Effector memory CD8-positive, alpha-beta T cell (primary cell): Measurements from ENCODE around the gene ZNF550.
A peak's percentile ranks its signal among the peaks of the same experiment; 100 is the strongest.
"Not testable (repeated sequence)": the region's sequence is repeated elsewhere in the genome, so short reads cannot be mapped to it uniquely, and the experiment has no call there.

Experiments
- ATAC-seq: fragments of 150-1000 bp; cut with Tn5 transposase; replicated peaks from 2 replicates; pipeline ENCODE4 v1.10.0; 2021; ENCODE audit warnings: mild to moderate bottlenecking, moderate library complexity
- DNase-seq, 3 experiments: peaks; one replicate each; pipeline ENCODE4 v3.0.0; 2021
- H3K27ac Mint-ChIP-seq, 2 donors: one replicate each; pipeline ENCODE4 v1.8.0; 2022; ENCODE audit warnings: mild to moderate bottlenecking in 2 of 2, mixed read lengths in 2 of 2, moderate library complexity in 2 of 2
- H3K27me3 Mint-ChIP-seq, 2 donors: one replicate each; pipeline ENCODE4 v1.8.0; 2022; ENCODE audit warnings: mixed read lengths in 2 of 2
- H3K36me3 Mint-ChIP-seq: one replicate; pipeline ENCODE4 v1.8.0; 2022; ENCODE audit warnings: mild to moderate bottlenecking, moderate library complexity, mixed read lengths; ENCODE audit not compliant: insufficient read depth
- H3K4me1 Mint-ChIP-seq, 2 donors: one replicate each; pipeline ENCODE4 v1.8.0; 2022; ENCODE audit warnings: low read depth in 2 of 2, mixed read lengths in 2 of 2
- H3K4me3 Mint-ChIP-seq, 2 donors: one replicate each; pipeline ENCODE4 v1.8.0; 2022; ENCODE audit warnings: mild to moderate bottlenecking in 2 of 2, mixed read lengths in 2 of 2, moderate library complexity in 2 of 2
- H3K9me3 Mint-ChIP-seq, 2 donors: one replicate each; pipeline ENCODE4 v1.8.0; 2022; ENCODE audit warnings: mixed read lengths in 2 of 2

Gene ZNF550

DNA sequence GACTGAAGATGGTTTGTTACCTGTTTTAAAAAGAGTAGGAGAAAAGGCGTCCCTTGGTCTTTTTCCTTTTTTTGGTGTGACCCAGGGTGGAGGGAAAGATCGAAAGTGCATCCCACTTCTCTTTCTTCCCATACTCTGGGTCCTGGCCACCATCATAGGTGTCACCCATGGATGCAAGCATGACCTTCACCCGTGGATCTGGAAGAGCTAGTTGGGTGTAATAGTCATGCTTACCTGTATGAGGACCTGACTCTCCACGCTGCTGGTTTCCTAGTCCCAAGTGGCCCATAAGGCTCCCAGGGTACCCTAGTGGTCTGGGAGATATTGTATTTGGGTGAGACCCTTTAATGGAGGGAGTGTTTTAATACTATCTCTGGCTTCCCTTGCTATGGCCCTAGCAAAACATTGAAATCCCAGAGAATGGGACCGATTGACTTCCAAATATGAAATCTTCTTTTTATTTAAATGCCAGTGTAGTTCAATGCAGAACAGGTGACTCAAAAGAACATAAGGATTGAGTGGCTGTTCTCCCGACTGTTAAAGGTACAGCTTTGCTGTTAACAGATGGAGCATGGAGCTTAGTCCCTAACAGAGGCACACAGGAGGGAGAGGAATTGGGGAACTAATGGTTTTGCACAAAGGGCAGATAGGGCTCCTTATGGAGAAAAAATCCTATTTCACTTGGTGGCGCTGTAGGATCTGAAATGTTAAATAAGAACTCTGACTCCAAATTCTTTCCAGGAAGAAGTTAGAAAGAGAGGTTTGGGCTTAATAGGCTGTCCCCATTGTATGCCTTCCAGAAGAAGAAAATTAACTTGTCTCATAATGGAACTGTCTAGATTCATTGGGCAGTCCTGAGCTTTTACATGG, 7.0 kb upstream of the ZNF550 start:
- no peak overlapping the region for H3K4me3 Mint-ChIP-seq
- no peak for ATAC-seq
- DNase-seq, result no peak
- no peaks in the 10 kb centered on the region for H3K36me3 Mint-ChIP-seq
- no peaks in the 10 kb centered on the region for H3K27me3 Mint-ChIP-seq
- no peaks in the 10 kb centered on the region for H3K4me1 Mint-ChIP-seq
- peaks cover 16 to 19% of the 10 kb centered on the region in 2 donors for H3K9me3 Mint-ChIP-seq
- H3K27ac Mint-ChIP-seq, result no peak overlapping the region

DNA sequence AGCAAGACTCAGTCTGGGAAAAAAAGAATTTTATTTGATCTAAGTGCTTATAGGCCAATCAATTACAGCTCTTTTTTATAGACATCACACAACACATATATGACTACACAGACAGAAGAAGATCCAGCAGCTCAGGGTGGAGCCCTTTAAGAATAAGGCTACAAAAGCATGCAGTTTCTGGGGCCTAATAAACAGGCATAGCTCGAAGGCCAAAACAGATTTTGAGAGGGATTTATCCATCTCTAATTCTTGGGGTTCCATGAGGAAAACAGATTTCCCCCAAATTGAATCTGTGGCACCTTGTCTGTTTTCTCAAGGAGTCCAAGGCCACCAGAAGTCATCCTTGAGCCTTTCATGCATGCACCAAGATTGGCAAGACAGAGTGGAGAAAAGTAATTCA, 3.9 kb upstream of the ZNF550 start:
- Mint-ChIP-seq H3K36me3 (no peaks in the 10 kb centered on the region), H3K27me3 (no peaks in the 10 kb centered on the region), H3K4me3 (no peak overlapping the region), H3K4me1 (peaks cover 13 to 18% of the 10 kb centered on the region in 2 donors), H3K9me3 (peaks cover 14 to 16% of the 10 kb centered on the region in 2 donors), H3K27ac (no peak overlapping the region)
- no peak for DNase-seq
- no peak for ATAC-seq

DNA sequence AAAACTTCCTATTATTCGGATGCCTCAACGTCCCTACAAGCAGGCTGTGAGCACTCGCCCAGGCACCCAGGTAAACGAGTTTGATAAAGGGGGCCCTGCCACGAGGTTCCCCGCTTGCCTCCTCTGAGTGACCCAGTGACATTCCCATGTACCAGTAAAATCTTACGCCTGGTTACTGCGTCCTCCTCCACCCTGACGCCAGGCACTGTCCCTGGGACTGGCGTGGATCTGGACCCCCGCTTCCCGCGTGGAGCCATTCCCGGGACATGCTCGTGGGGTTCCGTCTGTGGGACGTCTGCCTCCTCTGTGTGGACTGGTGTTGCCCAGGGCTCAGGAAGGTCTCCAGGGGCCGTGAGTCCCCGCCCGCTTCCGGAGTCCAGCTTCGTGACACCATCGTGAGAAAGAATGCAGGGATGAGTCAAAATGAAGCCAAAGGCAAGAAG, 407 bp upstream of the ZNF550 start:
- DNase-seq, result no peak
- Mint-ChIP-seq H3K27me3 (no peaks in the 10 kb centered on the region), H3K36me3 (peaks cover 11% of the 10 kb centered on the region), H3K27ac (peak overlapping the region; percentile 67 to 96), H3K9me3 (peaks cover 7 to 19% of the 10 kb centered on the region in 2 donors), H3K4me1 (peaks cover 26 to 32% of the 10 kb centered on the region in 2 donors), H3K4me3 (peak overlapping the region; percentile 88 to 93)
- no peak for ATAC-seq

DNA sequence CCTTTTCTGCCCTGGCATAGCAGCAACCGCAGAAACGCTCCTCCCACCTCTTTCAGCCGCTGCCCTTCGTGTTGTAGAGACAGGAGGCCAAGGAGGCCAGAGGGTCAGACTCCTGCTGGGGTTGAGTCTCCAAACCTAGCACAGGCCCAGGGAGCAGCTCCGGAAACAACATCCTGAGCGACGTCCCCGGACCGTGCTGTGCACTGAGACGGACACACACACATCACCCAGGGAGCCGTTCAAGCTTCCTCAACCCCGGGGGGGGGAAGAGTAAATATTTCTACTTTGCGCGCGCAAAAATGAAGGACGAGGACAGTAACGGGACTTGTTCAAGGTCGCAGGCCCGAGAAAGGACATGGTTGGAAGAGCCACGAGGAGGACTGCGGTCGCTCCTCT, 657 bp downstream of the ZNF550 start:
- no peaks in the 10 kb centered on the region for H3K27me3 Mint-ChIP-seq
- no peak for DNase-seq

DNA sequence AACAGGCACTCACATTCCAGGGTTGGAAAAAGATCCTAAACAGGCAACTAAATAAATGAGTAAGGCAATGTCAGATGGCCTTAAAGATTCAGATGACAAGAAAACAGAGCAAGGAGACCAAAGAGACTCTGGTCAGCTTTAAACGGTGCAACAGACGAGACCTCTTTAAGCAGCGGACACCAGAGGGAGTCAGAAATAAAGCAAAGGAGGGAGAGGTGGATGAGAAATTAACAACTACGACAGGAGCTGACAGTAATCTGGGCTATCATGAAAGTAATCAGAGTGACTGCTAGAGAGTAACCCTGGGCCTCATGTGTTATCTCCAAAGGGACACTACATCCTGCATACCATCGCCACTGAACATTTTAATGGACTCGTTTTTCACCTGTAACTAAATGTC, 1.1 kb downstream of the ZNF550 start:
- H3K27me3 Mint-ChIP-seq, result no peaks in the 10 kb centered on the region
- H3K9me3 Mint-ChIP-seq, result peaks cover 8 to 16% of the 10 kb centered on the region in 2 donors
- H3K36me3 Mint-ChIP-seq, result peaks cover 25% of the 10 kb centered on the region
- no peak for DNase-seq
- peak overlapping the region; percentile 67 to 96 for H3K27ac Mint-ChIP-seq
- H3K4me1 Mint-ChIP-seq, result peaks cover 26 to 36% of the 10 kb centered on the region in 2 donors
- peak overlapping the region; percentile 88 to 93 for H3K4me3 Mint-ChIP-seq
- ATAC-seq, result no peak

More for the DNA sequence above, 657 bp downstream of the ZNF550 start:
- Mint-ChIP-seq H3K4me1 (peaks cover 26 to 36% of the 10 kb centered on the region in 2 donors), H3K9me3 (peaks cover 10 to 19% of the 10 kb centered on the region in 2 donors), H3K4me3 (peak overlapping the region; percentile 88 to 93), H3K27ac (peak overlapping the region; percentile 67 to 96), H3K36me3 (peaks cover 21% of the 10 kb centered on the region)
- ATAC-seq, result peak; percentile 9

DNA sequence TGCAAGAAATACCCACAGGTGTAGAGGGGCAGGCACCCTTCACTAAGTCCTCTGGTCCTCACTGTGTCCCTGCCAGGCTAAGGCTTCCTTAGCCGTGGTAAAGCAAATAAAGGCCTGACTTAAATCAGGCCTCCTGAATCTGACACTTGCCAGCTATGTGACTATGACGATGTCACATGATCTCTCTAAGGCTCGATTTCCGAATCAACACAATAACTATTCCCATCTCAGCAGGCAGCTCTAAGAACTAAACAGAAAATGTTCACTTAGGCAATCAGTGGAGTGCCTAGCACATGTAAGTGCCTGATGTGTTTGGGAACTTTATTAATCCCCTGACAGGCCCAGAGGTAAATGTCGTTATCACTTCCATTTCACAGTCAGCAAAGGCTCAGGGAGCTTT, 2.0 kb downstream of the ZNF550 start:
- no peak for DNase-seq
- ATAC-seq, result no peak
- Mint-ChIP-seq H3K36me3 (peaks cover 27% of the 10 kb centered on the region), H3K9me3 (peaks cover 7 to 11% of the 10 kb centered on the region in 2 donors), H3K4me1 (peaks cover 26 to 36% of the 10 kb centered on the region in 2 donors), H3K4me3 (peak overlapping the region; percentile 88 to 93), H3K27ac (peak overlapping the region in 1 of 2 donors; percentile 46), H3K27me3 (no peaks in the 10 kb centered on the region)

DNA sequence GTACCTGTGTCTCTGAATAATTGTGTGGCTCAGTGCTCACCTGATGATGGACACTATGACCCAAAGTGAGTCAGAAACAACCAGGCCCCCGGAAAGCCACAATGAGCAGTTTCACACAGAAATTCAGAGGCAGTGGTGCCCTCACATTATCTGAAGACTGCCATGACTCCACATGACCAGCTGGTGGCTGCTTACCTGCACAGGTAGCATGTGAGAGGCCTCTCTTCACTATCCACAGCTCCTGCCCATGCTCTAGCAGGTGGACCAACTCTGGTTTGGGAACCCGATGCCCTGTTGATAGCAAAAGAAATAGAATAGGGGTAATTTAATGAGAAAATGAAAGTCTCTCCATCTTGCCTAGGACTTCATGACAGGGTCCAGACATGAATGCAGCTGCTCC, 7.2 kb downstream of the ZNF550 start:
- H3K4me1 Mint-ChIP-seq, result peaks cover 2 to 7% of the 10 kb centered on the region in 2 donors
- no peaks in the 10 kb centered on the region for H3K27me3 Mint-ChIP-seq
- DNase-seq (no peak), ATAC-seq (no peak)
- H3K9me3 Mint-ChIP-seq, result peaks cover 21 to 28% of the 10 kb centered on the region in 2 donors
- H3K36me3 Mint-ChIP-seq, result peaks cover 62% of the 10 kb centered on the region
- H3K4me3 Mint-ChIP-seq, result no peak overlapping the region
- no peak overlapping the region for H3K27ac Mint-ChIP-seq

DNA sequence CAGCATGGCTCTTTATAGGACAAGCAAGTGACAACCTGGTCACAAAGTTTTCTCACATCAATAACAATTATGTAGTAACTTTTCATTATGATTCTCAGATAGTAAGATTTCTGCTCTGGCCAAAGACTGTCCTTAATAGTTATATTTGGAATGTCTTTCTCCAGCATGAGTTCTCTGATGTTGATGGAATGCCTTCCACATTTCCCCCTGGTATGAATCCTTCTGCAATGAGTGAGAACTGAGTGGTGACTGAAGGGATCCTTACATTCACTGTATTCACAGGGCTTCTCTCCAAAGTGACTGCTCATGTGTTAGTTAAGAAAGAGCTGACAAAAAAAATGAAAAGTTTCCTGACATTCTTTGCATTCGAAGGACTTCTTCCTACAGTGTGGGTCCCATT, 13.2 kb downstream of the ZNF550 start:
- ATAC-seq, result no peak
- no peak overlapping the region for H3K4me3 Mint-ChIP-seq
- H3K27me3 Mint-ChIP-seq, result no peaks in the 10 kb centered on the region
- DNase-seq, result no peak
- H3K4me1 Mint-ChIP-seq, result no peaks in the 10 kb centered on the region
- H3K36me3 Mint-ChIP-seq, result peaks cover 36% of the 10 kb centered on the region
- no peak overlapping the region for H3K27ac Mint-ChIP-seq
- peaks cover 19 to 39% of the 10 kb centered on the region in 2 donors for H3K9me3 Mint-ChIP-seq

DNA sequence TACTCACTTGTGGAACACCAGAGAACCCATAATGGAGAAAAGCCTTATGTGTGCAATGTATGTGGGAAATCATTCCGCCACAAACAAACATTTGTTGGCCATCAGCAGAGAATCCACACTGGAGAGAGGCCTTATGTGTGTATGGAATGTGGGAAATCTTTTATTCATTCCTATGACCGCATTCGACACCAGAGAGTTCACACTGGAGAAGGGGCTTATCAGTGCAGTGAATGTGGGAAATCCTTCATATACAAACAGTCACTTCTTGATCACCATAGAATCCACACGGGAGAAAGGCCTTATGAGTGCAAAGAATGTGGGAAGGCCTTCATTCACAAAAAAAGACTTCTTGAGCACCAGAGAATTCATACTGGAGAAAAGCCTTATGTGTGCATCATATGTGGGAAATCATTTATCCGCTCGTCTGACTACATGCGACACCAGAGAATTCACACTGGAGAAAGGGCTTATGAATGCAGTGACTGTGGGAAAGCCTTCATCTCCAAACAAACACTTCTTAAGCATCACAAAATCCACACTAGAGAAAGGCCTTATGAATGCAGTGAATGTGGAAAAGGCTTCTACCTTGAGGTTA, 21.6 kb downstream of the ZNF550 start:
- H3K9me3 Mint-ChIP-seq, result peaks cover 13 to 36% of the 10 kb centered on the region in 2 donors
- H3K4me3 Mint-ChIP-seq, result no peak overlapping the region
- ATAC-seq, result no peak
- no peak for DNase-seq
- H3K27me3 Mint-ChIP-seq, result no peaks in the 10 kb centered on the region
- peaks cover 20% of the 10 kb centered on the region for H3K36me3 Mint-ChIP-seq
- no peak overlapping the region for H3K27ac Mint-ChIP-seq
- peaks cover 2 to 10% of the 10 kb centered on the region in 2 donors for H3K4me1 Mint-ChIP-seq

DNA sequence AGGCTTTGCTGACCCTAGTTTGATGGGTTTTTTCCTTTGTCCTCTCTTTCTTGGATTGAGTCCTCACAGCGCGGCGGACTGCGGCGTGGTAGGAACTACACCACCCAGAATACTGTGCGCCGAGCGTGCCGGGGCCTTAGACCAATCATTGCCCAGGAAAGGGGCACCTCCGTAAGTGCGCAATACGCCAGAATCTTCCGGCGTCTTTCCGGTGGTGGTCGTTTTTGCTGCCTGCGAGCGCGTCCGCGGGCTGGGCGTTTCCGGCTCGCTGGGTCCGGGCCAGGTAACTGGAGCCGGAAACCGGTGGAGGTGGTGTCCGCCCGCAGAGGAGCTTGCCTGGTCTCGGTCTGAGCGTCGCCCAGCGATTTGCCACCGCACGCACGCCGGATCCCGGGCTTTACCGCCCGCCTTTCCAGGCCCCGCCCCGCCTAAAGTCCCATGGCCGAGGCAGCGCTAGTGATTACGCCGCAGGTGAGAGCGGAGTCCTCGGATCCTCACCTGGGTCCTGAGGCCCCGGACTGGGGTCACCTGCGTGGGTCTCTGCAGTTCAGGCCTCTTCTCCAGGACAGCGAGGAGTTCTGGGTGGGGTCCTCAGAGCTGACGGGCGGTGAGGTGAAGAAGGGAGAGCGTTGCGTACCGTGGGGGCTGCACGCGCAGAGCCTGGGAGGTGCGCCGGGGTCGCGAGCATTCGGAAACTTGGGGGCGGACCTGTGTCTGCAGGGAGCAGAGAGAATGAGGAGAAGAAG, 32.4 kb downstream of the ZNF550 start, which contains the start of gene ZNF549:
TSS of gene ZNF549 (plus strand) at position 221 of the 746 bp plus-strand sequence. CDS start at position 439, 218 bp downstream.
- peak; percentile 81 to 84 (median 83) for DNase-seq
- Mint-ChIP-seq H3K4me1 (peaks cover 15 to 24% of the 10 kb centered on the region in 2 donors), H3K36me3 (peaks cover 15% of the 10 kb centered on the region), H3K9me3 (peaks cover 3 to 18% of the 10 kb centered on the region in 2 donors), H3K4me3 (peak within 1 kb of the TSS; percentile 97 to 98), H3K27me3 (no peaks in the 10 kb centered on the region), H3K27ac (peak within 1 kb of the TSS; percentile 97 to 98)
- peak; percentile 98 for ATAC-seq

DNA sequence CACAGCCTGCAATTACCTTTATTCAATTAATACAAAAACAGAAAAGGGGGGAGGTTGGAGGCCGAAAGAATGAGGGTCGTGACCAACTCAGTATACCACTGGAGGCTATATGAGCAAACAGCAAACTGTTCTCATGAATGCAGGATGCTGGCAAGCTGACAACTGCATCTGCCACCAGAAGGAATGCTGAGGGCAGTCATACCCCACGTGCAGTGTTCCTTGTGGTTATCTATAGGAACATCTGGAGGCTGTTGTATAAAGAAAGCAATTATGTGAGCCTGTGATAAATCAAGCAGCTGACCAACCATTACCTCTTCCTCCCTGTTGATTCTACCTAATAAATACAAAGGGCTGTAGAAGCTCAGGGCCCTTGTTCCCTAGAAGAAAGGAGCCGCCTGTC, 41.6 kb downstream of the ZNF550 start:
- H3K36me3 Mint-ChIP-seq, H3K4me3 Mint-ChIP-seq, H3K27me3 Mint-ChIP-seq, ATAC-seq, H3K27ac Mint-ChIP-seq, DNase-seq, H3K4me1 Mint-ChIP-seq: not testable (repeated sequence)
- peaks cover 6 to 22% of the 10 kb centered on the region in 2 donors for H3K9me3 Mint-ChIP-seq

DNA sequence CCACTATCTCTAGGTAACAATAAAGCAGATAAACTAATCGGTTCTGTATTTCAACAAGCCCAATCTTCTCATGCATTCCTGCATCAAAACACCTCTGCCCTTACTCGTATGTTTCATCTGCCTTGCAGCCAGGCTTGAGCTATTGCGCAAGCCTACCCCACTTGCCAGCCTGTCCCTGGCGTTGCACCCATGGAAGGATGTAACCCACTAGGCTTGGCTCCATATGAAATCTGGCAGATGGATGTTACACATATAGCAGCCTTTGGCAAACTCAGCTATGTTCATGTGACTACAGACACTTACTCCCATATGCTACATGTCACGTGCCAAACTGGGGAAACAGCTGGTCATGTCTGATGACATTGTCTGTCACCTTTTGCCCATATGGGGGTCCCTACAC, 44.4 kb downstream of the ZNF550 start:
- Mint-ChIP-seq H3K27ac (no peak overlapping the region), H3K27me3 (no peaks in the 10 kb centered on the region), H3K4me3 (no peak overlapping the region), H3K36me3 (no peaks in the 10 kb centered on the region), H3K4me1 (no peaks in the 10 kb centered on the region), H3K9me3 (peaks cover 9 to 20% of the 10 kb centered on the region in 2 donors)
- DNase-seq, result no peak
- no peak for ATAC-seq

DNA sequence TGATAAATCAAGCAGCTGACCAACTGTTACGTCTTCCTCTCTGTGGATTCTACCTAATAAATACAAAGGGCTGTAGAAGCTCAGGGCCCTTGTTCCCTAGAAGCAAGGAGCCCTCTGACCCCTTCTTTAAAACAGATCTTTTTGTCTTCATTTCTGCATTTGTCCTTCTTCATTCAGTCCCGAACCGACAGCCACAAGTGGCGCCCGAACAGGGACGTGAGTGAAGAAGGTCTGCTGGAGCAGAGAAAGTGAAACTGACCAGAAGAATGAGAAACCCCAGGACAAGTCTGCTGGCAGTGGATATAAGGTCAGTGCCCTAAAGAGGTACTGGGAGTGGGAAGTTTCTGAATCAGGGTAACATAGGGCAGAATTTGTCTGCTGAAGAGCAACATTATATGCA, 46.8 kb downstream of the ZNF550 start:
- H3K4me1 Mint-ChIP-seq, result no peaks in the 10 kb centered on the region
- peaks cover 10 to 24% of the 10 kb centered on the region in 2 donors for H3K9me3 Mint-ChIP-seq

More for the DNA sequence above, 46.8 kb downstream of the ZNF550 start:
- Mint-ChIP-seq H3K27me3 (no peaks in the 10 kb centered on the region), H3K4me3 (no peak overlapping the region), H3K27ac (no peak overlapping the region), H3K36me3 (peaks cover 3% of the 10 kb centered on the region)
- DNase-seq (no peak), ATAC-seq (no peak)
